NCI-H2081 treated with DMSO at 0.1 percent for 48 hours (cell line): ENCODE data around the gene MPDU1.

Source experiments
- DNase-seq: peaks from one replicate; lab custom pipeline; 2025; lab: John Stamatoyannopoulos, UW

The MPDU1 gene

GRCh38 chr17:7560172-7561027 is 23.3 kb upstream of the MPDU1 start:
- no peak for DNase-seq

- DNase-seq: peak; percentile 42
Observed at GRCh38 chr17:7561028-7561575, 22.6 kb upstream of the MPDU1 start.

- DNase-seq: no peak
Observed at GRCh38 chr17:7561589-7562207, 22.0 kb upstream of the MPDU1 start, which contains the start of gene SENP3. Gene SENP3, plus strand, starts transcription at chr17:7561919. Its CDS starts 1,158 bp downstream, at chr17:7563077.

DNA sequence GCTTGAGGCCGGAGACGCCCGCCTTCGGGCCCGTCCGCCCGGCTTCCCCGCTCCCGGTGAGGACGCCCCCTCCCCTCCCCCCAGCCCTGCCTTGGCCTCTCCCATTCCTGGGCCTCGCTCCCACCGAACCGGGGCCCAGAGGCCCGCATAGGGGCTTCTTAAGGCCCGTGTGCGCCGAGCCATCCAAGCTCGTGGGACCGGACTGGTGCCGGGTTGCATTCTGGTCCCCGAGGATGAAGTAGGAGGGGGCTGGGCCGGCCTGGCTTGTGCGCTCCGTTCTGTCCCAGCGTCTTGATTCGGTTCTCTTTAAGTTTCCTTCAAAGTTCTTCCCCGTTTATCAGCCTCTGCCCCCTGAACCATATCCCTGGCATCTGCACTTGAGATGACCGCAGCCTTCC is 21.4 kb upstream of the MPDU1 start:
- DNase-seq: no peak

DNA sequence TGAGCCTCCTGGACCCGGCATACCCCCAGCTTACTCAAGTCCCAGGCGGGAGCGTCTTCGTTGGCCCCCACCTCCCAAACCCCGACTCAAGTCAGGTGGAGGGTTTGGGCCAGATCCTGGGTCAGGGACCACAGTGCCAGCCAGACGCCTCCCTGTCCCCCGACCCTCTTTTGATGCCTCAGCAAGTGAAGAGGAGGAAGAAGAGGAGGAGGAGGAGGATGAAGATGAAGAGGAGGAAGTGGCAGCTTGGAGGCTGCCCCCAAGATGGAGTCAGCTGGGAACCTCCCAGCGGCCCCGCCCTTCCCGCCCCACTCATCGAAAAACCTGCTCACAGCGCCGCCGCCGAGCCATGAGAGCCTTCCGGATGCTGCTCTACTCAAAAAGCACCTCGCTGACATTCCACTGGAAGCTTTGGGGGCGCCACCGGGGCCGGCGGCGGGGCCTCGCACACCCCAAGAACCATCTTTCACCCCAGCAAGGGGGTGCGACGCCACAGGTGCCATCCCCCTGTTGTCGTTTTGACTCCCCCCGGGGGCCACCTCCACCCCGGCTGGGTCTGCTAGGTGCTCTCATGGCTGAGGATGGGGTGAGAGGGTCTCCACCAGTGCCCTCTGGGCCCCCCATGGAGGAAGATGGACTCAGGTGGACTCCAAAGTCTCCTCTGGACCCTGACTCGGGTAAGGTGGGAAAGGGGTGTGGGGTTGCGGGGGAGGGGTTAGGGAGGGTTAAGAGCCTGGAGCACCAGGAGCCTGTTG is 20.4 kb upstream of the MPDU1 start:
- DNase-seq: no peak

DNA sequence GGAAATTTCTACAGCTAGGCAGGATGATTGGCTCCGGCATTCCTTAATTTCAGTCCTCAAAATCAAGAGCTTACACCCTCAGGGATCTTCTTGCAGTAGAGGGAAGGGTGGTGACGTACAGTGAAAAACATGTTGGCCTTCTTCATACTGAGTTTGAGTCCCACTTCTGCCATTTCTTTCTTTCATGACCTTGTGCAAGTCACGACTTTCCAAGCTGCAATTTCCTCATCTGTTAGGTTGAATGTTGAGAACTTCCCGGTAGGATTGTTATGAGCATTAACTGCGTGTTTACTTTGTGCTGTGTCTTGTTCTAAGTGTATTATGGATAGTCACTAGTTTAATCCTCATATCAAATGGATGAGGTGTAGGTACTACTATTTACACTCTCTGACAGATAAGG is 14.1 kb upstream of the MPDU1 start:
- no peak for DNase-seq

- DNase-seq: no peak
Observed at GRCh38 chr17:7570351-7570750, 13.3 kb upstream of the MPDU1 start.

DNA sequence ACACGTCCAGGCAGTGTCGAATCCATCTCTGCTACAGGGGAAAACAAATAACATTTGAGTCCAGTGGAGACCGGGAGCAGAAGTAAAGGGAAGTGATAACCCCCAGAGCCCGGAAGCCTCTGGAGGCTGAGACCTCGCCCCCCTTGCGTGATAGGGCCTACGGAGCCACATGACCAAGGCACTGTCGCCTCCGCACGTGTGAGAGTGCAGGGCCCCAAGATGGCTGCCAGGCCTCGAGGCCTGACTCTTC is 11.4 kb upstream of the MPDU1 start:
- DNase-seq: no peak

GRCh38 chr17:7572588-7573323 is 10.9 kb upstream of the MPDU1 start:
- DNase-seq: peak; percentile 88

GRCh38 chr17:7573324-7574080 is 10.2 kb upstream of the MPDU1 start:
- DNase-seq: no peak

DNA sequence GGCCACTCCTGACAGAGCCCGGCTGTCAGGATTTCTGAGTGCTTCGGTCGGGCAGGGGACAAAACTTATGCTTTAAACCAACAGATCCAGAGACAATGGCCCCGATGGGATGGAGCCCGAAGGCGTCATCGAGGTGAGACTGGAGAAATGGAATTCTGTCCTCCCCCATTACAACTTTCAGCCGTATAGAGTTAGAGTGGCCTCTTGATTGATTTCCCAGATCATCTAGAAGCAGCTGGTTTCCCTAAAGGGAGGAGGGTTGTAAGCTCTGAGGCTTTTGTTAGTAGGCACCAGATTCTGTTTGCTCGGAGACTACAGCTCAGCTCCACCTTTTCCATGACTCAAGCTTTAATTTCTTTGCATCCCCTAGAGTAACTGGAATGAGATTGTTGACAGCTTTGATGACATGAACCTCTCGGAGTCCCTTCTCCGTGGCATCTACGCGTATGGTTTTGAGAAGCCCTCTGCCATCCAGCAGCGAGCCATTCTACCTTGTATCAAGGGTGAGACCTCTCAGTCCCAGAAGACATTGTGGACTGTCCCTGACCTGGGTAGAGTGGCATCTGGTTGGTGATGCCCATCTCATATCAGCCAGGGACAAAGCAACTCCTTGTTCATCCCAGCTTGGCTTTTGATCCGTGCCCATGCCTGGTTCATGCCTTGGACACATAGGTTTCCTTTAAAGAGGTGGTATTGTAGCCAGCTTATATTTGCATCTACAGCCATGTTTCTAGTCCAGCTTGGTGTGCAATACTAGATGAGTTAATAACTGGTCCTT is 9.3 kb upstream of the MPDU1 start:
- DNase-seq: no peak

- DNase-seq: no peak
Observed at GRCh38 chr17:7575481-7575883, 8.2 kb upstream of the MPDU1 start.

GRCh38 chr17:7575959-7576358 is 7.7 kb upstream of the MPDU1 start:
- no peak for DNase-seq

- no peak for DNase-seq
Observed at GRCh38 chr17:7576432-7576937, 7.2 kb upstream of the MPDU1 start.

GRCh38 chr17:7577327-7578199 is 6.1 kb upstream of the MPDU1 start:
- no peak for DNase-seq

GRCh38 chr17:7579001-7579833 is 4.4 kb upstream of the MPDU1 start, which contains the start of gene CD68:
Gene CD68, plus strand, starts transcription at chr17:7579638. Its CDS starts 40 bp downstream, at chr17:7579678.
- no peak for DNase-seq

DNA sequence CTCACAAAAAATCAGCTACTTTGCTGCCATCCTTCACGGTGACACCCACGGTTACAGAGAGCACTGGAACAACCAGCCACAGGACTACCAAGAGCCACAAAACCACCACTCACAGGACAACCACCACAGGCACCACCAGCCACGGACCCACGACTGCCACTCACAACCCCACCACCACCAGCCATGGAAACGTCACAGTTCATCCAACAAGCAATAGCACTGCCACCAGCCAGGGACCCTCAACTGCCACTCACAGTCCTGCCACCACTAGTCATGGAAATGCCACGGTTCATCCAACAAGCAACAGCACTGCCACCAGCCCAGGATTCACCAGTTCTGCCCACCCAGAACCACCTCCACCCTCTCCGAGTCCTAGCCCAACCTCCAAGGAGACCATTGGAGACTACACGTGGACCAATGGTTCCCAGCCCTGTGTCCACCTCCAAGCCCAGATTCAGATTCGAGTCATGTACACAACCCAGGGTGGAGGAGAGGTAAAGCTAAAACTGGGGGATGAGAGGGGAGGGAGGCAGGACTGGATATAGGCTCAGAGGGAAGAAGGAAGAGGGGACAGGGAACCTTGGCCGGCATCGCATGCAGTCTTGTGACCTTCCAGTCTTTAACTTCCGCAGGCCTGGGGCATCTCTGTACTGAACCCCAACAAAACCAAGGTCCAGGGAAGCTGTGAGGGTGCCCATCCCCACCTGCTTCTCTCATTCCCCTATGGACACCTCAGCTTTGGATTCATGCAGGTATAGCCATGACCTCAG is 3.6 kb upstream of the MPDU1 start:
- DNase-seq: no peak
